ENCODE results near the gene HYDIN.

The HYDIN gene

DNA sequence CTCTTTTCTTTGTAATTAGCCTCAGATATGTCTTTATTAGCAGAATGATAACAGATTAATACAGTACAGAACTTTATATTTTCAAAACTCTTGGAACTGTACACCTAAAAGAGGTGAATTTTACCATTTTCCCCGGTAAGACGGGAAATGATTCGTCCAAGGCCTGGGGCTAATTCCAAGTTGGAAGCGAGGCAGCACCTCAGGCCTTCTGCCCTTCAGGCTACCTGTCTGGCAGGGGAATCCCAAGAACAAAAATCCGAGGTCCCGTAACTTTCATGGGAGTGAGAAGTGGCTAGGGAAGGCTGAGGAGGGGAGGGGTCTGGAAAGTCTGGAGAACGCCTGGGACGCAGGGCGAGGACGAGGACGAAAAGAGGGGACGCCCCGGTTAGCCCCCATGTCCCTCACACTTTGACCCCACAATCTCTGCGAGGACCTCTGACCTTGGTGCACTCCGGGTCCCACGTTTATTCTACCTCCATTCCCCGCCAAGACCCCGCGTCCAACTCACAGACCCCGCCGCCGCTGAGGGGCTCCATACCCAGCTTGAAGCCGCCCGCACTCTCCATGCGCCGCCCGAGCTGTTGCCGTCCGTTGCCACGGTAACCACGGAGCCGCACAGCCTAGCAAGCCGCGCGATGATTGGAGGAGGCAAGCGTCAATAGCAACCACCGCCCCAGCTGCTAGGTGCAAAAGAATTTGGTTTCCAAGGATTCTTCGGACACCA lies at the start of gene HYDIN:
TSS of gene HYDIN (minus strand) at position 601 of the 724 bp plus-strand sequence. CDS start 43,827 bp downstream, outside the sequence.
- DNase-seq = peak; percentile 13 to 57

GRCh38 chr16:71276589-71277334 lies 46.2 kb upstream of the HYDIN start:
- no peak for DNase-seq

DNA sequence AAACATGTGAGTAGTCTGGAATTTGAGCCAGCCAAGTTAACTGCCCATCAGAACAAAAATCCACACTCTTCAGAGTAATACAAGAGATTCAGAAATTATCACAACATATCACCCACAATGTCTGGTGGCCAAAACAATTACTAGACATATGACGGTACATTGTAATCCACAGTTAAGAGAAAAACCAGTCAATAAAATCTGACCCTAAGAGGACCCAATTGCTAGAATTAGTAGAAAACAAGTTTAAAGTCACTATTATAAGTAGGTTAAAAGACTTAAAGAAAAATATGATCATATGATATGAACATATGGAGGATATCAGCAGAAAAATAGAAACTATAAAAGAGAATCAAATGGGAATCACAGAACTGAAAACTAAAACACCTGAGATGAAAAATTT lies 42.9 kb upstream of the HYDIN start:
- no peak for DNase-seq

GRCh38 chr16:71264299-71264698 lies 33.8 kb upstream of the HYDIN start:
- no peak for DNase-seq

- DNase-seq = no peak
These were observed 33.1 kb upstream of the HYDIN start for GRCh38 chr16:71263582-71263981.

- DNase-seq = no peak
These were observed 31.9 kb upstream of the HYDIN start for GRCh38 chr16:71262391-71262790.

DNA sequence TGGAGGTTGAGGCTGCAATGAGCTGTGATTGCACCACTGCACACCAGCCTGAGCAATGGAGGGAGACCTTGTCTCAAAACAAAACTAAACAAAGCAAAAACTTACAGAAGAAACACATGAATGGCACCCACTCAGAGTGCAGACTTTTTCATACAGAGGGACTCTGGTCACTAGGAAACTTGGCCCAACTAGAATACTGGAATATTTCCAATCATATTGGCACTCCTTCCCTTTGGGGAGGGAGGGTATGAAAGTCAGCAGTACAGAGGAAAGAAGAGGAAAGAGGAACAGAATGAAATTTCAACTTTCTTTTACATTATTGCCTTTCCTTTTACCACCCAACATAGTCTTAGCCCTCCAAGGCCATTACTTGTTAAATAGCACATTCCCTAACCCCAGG lies 30.5 kb upstream of the HYDIN start:
- no peak for DNase-seq

DNA sequence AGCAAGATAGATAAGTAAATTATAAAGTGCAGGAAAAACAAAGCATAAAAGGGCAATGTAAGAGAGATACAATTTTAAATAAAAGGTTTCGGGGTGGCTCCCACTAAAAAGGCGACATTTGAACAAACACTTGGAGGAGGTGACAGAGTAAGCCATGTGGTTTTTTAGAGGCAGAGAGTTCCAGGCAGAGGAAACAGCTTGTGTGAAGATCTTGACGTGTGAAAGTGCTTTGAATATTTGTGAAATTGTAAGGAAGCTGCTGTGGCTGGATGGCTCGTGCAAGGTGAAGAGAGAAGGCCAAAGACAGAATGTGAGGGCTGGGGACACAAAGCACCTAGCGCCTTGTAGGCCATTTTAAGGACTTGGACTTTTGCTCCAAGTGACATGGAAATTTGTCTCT lies 28.6 kb upstream of the HYDIN start:
- no peak for DNase-seq

DNA sequence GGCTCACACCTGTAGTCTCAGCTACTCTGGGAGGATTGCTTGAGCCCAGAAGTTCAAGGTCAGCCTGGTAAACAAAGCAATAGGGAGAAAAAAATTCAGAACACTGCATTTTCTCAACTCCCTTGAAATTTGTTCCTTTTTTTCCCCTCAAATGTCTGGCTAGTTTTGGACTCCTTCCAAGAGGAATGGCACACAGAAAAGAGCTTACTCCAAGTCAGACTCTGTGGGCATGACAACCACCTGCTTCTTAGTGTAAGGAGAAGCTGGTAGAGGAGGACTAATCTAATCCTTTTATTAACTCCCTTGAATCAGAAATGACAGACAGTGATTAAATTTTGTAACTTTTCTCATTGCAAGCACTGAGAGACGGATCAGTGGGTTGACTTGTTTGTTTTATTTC lies 27.9 kb upstream of the HYDIN start:
- DNase-seq = no peak

- no peak for DNase-seq
These were observed 27.2 kb upstream of the HYDIN start for GRCh38 chr16:71257768-71258167.

DNA sequence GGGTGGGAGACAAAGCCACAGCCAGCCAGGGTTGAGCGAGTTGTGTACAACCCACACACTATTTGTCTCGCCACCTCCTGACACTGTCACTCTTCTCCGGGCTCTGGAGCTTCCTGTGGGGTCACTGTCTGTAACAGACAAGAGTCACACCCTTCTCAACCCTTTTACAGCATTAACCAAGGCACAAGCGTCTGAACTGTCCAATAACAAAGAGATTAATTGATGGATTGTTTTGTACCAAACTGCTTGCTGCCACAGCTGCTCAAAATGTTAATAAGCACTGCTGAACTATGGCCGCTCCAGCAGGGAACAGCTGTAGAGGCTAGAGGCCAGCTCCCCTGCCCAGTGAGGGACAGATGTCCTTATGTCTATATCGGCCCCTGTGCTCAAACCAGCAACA lies 25.2 kb upstream of the HYDIN start:
- DNase-seq = no peak

GRCh38 chr16:71254832-71255525 lies 24.5 kb upstream of the HYDIN start:
- DNase-seq = no peak

DNA sequence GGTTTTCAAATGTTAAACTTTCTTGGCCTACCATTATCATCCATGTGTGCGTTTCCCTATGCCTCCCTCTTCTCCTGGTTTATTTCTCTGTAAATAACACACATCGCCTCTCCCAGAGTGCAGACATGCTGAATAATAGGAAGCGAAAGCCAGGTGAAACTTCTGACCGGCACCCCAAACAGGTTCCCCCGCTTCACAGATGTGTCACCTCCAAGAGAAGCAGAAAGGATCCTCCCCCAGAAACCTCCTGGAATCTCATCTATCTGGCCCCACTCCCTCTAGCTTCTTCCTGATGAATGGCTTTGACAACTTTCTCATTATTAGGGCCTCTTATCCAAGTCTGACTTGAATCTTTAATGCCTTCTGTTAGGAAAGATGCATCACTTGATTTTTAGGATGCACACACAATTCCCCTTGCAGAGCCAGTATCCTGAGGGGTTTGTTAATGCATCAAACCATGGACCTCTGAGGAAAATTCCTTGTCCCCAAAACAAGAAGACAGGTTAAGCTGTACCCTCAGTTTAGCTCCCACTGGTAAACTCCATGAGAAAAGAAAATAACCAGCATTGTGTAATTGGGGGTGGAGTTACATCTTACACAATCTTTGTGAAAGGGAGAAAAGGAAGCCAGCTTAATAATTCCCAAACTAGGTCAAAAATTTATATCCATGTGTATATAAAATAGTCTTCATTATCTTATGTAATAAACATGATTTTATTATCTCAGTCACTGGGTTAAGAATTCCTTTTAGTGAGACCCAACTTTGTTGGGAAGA lies 20.1 kb upstream of the HYDIN start:
- DNase-seq = no peak

DNA sequence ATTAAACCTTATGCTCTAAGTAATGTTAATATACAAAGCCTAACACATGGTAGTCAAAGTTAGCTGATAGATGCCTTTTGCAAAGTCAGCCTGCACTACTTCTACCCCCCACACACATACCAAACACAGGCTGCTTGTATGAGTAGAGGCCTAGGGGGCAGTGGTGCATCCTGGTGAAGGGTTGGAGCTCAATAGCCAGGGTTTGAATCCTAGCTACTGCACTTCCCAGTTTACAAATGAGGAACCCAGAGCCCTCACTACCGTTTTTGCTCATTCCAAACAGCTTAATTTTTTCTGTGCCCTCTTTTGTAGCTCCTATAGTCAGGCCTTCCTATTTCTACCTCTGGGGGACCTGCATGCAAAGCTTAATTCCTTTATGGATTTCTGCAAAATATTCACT lies 18.9 kb upstream of the HYDIN start:
- no peak for DNase-seq

- no peak for DNase-seq
These were observed 17.0 kb upstream of the HYDIN start for GRCh38 chr16:71247478-71247877.

DNA sequence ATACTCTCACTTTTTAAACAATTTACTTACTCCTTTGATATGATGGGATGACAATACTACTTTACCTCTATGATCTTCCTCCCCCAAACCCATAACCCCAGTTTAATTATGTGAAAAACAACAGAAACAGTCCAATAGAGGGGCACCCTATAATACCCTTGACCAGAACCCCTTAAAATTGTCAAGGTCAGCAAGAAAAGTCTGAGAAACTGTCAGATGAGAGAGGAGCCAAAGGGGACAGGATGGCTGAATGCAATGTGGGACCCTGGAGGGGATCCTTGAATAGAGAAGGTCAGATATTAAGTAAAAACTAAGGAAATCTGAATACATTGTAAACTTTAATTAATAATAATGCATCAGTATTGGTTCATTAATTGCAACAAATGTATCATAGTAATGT lies 15.8 kb upstream of the HYDIN start:
- DNase-seq = no peak

DNA sequence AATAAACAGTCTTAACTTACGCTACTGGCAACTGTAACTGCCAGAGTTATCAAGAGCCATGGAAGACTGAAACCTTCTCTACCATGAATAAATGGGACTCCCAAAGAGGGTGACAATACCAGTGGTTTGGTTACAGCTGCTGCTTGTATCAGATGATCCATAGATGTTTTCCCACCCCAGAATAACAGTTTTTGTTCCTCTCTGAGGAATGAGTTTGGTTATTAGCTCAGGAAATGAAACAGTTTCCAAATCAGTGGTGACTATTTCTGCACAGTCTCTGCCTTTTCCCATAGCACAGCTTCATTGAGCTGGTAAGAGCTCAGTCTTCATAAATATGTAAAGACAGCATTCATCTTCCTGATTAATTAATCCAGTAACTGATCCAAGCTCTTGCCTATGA lies 14.0 kb upstream of the HYDIN start:
- no peak for DNase-seq

- DNase-seq = no peak
These were observed 12.1 kb upstream of the HYDIN start for GRCh38 chr16:71242601-71243000.

DNA sequence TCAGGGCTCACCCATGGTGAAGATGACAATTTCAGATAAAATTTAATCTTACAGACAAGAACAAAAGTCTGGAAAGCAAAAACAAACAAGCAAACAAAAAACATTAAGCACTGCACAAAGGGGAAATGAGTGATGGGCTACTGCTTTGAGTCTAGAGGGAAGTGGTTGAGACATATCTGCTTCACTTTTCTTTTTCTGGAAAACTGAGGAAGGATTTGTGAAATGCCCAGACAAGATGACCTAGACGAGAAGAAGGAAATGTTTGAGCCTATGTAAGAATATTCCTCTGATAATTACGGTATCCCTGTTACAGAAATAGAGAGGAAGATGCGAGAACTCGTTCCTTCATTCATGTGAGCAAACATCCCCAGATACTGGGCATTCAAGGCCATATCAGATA lies 11.5 kb upstream of the HYDIN start:
- DNase-seq = no peak

DNA sequence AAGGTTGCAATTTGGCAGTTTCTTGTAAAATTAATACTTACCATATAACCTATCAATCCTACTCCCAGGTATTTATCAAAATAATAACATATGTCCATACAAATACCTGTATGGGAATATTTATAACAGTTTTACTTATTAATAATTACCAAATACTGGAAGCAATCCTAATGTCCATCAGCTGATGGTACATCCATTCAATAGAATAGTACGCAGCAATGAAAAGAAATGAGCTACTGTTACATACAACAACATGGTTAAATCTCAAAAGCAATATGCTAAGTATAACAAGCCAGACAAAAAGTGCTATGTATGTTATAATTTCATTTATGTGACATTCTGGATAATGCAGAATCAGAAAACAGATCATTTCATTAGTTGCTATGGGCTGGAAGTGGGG lies 1.2 kb downstream of the HYDIN start:
- no peak for DNase-seq

GRCh38 chr16:71226229-71227141 lies 4.0 kb downstream of the HYDIN start:
- no peak for DNase-seq

DNA sequence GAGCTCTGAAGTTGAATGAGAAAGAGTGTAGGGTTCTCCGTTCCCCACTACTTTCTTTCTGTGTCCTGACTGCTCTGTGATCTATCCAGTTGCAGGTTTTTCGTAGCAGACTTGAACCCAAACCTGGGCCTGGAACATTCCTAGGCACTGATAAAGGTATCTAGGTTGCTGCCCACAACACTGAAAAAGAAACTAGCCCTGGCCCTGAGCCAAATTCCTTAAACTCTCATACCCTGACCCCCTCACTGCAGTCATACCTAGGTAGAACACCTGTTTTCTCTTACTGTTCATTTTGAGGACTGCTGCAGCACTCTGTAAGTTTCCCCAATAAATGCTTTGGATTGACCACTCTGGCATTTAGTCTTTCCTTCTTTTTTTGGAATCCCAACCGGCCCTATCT lies 5.4 kb downstream of the HYDIN start:
- no peak for DNase-seq
